GM18870 (cell line): ENCODE data around the gene LCP2.

ENCODE experiments used
- ATAC-seq: cut with Tn5 transposase; IDR thresholded peaks from one replicate; pipeline ENCODE4 v1.9.1; 2021; ENCODE audit warnings: moderate library complexity; ENCODE audit not compliant: unreplicated experiment

Gene LCP2

DNA sequence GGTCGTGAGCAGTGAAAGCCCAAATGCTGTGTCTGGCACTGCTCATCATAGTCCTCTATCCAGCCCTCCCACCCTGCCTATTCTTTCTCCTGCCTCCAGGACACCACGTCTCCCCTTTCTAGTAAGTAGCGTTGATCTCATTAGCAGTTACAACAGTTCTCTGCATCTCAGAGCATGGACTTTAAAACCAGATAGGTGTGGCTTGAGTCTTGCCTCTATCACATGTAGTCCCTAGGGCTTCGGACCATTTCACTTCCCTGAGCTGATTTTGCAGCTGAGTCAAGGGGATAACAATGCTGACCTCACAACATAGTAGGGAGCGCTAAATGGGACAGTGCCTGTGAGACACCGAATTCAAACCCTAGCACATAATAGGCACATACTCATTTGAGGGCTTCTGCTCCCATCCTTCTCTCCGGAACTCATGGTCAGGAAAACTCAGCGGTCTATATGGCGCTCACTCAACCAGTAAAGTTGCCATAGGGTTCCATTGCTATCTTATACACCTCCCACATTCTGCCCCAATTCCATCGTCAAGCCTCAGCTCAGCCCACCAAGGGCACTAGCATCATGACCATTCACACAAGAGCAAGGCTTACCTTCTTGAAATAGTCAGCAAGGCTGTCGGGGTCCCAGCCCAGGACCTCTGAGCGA lies 515 bp downstream of the LCP2 start:
- peak; percentile 43 for ATAC-seq

DNA sequence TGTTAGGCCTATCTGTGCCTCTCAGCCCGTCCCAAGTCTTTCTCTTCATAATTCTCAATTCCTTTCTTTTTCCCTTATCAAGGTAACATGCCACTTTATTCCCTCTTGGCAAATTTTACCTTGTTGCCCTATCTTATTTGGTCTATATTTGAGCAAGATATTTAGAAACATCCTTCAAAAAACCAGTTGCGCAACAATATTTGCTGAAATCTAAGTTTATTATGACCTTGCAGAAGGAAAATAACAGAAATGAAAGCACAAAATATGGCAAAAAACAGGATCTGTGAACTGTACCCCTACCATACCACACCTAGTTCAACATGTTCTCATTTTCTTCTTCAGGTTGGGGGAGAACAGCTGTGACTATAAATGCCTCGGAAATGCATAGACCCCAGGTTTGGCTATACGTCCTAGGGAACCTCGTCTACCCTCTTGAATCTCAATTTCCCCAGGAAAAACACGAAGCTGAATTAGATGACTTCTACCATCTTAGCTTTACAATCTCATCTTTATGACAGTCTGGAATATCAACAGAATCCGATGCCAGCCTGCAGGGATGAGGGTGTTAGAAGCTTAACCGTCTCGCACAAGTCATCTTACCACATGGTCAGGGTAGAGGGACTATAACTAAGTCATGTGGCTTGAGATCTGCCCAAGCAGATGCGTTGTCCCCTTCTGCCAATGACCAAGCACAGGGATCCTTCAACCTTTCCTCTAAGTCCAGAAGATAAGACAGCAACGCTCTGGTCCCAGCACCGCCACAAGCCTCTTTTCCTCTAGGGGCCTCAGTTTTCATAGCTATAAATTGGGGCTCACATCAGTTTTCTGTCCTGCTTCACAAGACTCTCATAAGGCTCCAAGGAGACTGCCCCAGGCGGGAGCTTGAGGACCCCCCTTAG lies 1.3 kb downstream of the LCP2 start:
- no peak for ATAC-seq

DNA sequence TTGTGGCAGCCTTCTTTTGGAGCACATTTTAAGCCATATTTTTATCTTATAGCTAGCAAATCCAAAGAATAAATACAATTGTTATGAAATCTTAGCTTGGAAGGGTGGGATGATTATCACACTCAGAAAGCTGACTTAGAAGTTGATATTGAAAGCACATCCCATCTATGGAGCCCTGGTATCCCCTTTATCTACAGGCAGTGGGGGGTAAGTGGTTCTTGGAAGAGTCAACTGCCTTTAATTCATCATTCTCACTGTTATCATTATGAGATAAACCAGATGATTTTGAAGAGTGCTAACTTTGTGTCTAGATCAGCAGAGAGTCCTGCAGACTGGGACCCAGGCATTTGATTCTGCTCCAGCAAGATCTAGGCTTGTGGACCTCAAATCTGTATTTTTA lies 3.0 kb downstream of the LCP2 start:
- ATAC-seq = no peak

GRCh38 chr5:170294057-170294456 lies 3.5 kb downstream of the LCP2 start:
- no peak for ATAC-seq

DNA sequence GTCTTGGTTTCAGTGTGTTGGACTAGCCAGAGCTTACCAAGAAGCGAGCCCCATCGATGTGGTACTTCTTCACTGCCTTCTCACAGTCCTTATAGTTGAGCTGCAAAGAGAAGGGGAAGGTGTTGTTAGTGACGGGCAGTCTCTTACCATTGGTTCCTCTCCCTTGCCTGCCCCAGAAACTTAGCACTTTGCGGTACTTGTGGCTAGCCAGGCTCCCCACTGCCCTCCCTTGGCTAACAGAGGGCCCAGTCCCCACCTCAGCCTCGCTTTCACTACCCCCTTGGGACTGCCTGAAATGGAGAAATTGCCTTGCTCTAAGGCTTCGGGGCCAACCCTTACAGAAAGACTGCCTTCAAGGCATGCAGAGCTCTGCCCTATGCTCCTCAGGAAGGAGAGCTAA lies 4.3 kb downstream of the LCP2 start:
- peak; percentile 83 for ATAC-seq

DNA sequence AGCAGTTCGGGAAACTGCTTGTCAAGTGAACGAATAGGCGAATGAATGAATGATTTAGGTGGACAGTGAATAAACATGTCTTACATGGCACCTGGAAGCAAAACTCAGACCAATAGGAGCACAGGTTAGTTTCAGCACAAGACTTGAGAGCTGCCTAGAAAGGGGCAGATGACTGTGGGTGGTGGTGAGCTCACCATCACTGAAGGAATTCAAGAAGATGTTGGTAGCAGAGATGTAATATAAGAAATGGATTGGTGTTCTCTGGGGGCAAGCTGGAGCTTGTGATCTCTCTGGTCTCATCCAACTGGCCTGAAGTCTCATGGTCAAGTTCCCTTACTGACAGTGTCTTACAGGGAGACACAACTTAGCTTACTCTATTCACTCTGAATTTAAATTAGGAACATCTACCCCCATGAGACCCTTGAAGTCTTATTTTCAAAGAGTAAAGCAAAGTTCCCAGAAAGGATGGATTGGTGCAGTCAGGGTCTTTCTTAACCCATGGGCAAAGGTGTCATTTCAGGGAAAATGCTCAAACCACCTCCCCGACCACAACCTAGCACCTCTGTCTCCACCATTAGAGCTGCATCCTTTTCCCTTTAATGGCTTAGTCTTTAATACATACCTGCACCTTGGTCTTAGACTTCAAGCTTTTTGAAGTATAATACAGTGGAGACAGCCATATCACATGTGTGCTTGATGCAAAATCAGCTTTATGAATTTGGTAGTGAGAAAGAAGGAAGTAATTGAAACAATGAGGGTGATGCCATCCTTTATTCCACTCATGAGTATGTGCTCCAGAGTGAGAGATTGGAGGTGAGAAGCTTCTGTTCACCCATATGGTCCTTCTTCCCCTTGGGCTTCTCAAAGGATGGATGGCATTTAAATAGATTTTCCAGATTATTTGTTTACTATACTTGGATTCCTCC lies 5.1 kb downstream of the LCP2 start:
- no peak for ATAC-seq

DNA sequence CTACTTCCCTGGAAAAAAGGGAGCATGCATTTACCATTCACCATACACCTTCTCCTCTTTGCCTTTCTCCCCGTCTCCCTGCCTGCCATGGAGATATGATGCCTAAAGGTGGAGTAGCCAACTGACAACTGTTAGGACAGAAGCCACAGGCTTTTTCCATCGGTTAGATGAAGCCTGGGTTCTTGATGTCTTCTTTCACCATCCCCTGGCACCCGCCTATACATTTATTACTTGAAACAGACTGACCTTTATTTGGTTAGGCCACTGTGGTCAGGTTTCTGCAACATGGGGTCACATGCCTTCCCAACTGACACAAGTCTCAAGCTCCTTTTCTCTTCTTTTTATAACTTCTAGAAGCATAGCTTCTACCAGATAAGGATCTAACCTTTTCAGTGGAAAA lies 7.1 kb downstream of the LCP2 start:
- no peak for ATAC-seq

DNA sequence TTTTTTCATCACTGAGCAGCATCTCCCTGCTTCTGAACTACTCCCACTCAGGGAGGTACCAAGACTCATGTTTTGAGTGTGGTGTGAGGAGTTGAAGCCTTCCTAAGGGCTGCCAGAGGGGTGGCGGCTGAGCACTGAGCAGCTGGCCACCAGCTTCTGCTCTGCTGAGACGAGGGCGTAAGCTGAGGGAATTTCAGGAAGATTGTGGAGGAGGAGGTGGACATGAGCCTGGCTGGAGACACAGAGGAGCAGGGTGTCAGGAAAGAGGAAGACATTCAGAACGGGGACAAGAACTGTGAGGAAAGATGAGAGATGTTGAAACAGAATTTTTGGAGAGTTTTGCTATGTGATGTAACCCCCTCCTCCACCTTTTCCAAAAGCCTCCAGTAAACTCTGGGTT lies 7.8 kb downstream of the LCP2 start:
- ATAC-seq = no peak

DNA sequence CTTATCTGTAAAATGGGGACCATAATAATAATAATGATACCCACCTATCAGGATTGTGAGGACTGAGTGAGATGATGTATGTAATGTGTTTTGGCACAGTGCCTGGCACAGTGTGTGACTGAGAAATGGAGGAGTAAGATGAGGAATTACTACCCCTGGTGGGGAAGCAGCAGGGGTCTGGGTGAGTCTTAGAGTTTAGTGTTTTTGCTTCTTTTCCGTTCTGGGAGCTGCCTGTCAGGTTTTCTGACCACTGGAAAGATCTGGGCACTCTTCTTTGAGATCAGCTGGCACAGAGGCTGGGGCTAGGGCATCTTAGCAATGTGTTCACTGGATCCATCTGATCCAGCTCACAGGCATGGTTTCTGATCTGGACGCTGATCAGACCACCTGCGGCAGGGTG lies 8.5 kb downstream of the LCP2 start:
- ATAC-seq = no peak

GRCh38 chr5:170288551-170288950 lies 9.0 kb downstream of the LCP2 start:
- ATAC-seq = no peak

GRCh38 chr5:170288151-170288550 lies 9.4 kb downstream of the LCP2 start:
- ATAC-seq = no peak

DNA sequence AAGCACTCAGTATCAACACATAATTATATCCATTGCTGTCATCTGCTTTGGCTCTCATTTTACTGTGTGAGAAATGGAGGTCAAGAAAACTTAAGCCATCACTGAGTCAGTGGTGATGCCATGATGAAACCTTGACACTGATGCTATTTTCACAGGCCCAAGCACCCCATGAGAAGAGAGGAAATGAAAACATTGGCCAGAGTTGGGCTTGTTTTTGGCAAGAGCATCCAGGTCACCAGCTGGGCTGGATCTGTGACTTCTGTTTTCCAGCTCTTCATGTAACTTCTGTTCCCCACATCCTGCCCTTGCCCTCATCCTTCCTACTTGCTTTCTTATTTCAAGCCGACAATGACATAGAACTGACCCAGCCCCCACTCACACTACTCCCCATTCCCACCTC lies 10.0 kb downstream of the LCP2 start:
- ATAC-seq = no peak

DNA sequence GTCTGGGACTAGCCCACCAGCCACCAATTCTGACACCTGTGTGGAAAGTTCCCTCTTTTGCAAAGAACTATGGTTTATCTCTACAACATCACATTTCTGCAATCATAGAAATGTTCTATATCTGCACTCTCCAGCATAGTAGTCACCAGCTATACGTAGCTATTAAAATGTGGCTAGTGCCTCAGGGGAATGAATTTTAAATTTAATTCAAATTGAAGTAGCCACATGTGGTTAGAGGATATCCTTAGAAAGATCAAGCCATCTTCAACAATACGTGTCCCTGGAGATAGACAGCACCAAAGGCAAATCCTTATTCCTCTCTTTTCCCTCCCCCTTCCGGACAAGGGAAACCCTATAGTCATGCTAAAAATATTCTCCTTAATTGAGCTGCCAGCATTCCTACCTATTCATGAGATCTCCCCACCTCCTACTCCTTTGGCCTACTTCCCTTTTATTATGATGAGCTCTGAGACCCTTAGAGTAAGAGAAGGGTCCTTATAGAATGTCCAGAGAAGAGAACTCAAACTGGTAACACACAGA lies 11.1 kb downstream of the LCP2 start:
- ATAC-seq = no peak

DNA sequence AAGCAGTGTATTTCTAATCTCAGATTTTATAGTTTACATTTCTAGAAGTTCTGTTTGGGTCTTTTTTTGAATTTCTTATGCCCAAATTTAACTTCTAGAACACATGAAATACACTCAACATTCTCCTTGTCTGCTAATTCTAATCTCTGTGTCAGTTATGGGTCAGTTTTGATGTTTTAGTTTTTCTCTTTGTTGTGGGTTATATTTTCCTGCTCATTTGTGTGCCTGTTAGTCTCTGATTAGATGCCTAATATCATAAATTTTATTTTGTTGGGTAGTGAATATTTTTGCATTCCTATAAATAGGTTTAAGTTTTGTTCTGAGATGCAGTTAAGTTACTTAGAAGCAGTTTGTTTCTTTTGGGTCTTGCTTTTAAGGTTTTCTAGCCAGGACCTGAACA lies 12.4 kb downstream of the LCP2 start:
- ATAC-seq = no peak

- ATAC-seq = no peak
These were observed 13.3 kb downstream of the LCP2 start for GRCh38 chr5:170284231-170284630.

DNA sequence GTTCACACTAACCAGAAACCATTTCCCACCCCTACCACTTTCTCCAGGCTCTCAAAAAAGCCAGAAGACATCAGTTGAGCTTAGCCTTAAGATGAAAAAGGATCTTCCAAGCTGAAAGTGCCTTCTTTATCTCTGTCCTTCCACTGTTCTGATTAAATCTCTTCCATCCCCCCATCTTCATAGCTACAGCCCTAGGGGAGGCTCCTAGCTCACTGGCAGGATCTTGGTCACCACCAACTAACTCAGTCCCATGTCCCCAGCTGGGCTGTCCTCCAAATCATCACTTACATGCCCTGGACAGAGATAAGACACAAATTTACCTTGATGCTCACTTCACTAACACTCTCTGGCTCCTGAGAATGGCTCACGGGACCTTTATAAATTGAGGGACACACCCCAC lies 14.3 kb downstream of the LCP2 start:
- ATAC-seq = no peak

- ATAC-seq = no peak
These were observed 17.5 kb downstream of the LCP2 start for GRCh38 chr5:170280011-170280493.

GRCh38 chr5:170279459-170279817 lies 18.1 kb downstream of the LCP2 start:
- ATAC-seq = no peak

DNA sequence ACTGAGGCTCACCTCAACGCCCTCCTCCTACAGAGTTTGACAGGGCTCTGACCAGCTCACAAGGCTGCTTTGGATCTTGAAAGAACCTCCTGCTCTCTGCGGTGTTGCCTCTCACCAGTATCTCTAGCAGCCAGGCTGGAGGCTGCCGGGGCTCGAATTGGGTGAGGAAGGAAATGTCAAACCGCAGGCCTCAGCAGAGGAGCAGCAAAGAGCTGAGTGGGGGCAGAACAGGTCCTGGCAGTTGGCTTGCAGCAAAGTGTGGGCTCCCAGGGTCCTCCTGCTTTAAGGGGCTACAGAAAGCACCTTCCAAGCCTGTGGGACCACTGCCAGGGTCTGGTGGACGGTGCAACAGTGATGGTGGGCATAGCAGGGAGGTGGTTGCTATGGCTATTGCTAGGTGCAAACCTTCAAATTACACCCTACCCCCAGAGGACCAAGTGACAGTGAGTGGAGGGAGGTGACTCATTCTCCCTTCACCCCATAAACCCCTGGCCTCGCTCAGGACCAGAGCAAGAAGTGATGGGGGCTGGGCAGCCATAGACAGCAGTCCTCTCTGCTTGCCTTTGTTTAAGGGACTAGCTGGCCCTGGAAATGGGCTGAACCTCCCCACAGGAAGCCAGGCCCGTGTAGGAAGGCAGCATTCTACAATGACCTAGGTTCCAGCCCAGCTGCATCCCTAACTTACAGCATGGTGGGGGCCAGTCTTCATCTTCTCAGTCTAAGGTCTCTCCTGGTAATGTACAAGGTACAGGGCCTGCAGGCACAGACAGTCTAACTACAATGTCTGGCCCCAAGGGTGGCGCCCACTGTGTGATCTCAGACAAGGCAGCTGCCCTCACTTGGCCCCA lies 18.7 kb downstream of the LCP2 start:
- peak; percentile 89 for ATAC-seq

GRCh38 chr5:170277867-170278281 lies 19.7 kb downstream of the LCP2 start:
- no peak for ATAC-seq
